K562 (cell line): Measurements from ENCODE around the gene GP1BB. TPM values are rescaled to one million over a fixed set of nuclear protein-coding genes. Genes with fewer than 3 reads are reported as not detected.

Experiments used
- BHLHE40 ChIP-seq: IDR thresholded peaks from 2 replicates; pipeline ENCODE4 v1.6.1; 2011; ENCODE audit warnings: low read length, improper control_type of control experiment
- JUND ChIP-seq, 2 experiments: IDR thresholded peaks; 2 replicates in 1 of 2; 3 replicates in 1 of 2; pipeline ENCODE4 v1.6.1; 2011; ENCODE audit warnings: borderline replicate concordance in 2 of 2, low read depth in 2 of 2, low read length in 2 of 2, improper control_type of control experiment in 1 of 2, missing biosample characterization in 1 of 2, missing genetic modification characterization in 1 of 2, missing genetic modification reagents in 1 of 2
- OTX1 ChIP-seq: fragments of 450-650 bp; formaldehyde crosslinking; IDR thresholded peaks from 2 replicates; pipeline ENCODE4 v1.4.0; 2022; ENCODE audit warnings: mild to moderate bottlenecking
- PHF21A ChIP-seq: fragments of 450-650 bp; IDR thresholded peaks from 2 replicates; pipeline ENCODE4 v1.6.1; 2017; ENCODE audit warnings: low read depth, borderline replicate concordance
- POLR2AphosphoS2 ChIP-seq: IDR thresholded peaks from 2 replicates; pipeline ENCODE4 v1.6.1; 2012; ENCODE audit warnings: low read length, improper control_type of control experiment
- RBBP5 ChIP-seq: fragments of 200-600 bp; sonication (generic); IDR thresholded peaks from 2 replicates; pipeline ENCODE4 v1.6.1; 2012; ENCODE audit warnings: borderline replicate concordance, mild to moderate bottlenecking, low read length, control low read depth, inconsistent platforms; ENCODE audit not compliant: insufficient read depth, poor library complexity, severe bottlenecking
- RCOR1 ChIP-seq, 2 experiments: IDR thresholded peaks; 2 replicates each; pipeline ENCODE4 v1.6.1; 2012; ENCODE audit warnings: low read depth in 2 of 2, low read length in 2 of 2, borderline replicate concordance in 1 of 2, improper control_type of control experiment in 1 of 2
- ZKSCAN3 ChIP-seq: fragments of 250-450 bp; sonication (Bioruptor Pico); IDR thresholded peaks from 2 replicates; pipeline ENCODE4 v1.4.0; 2020
- ZNF77 ChIP-seq: fragments of 250-450 bp; sonication (Bioruptor Pico); IDR thresholded peaks from 2 replicates; pipeline ENCODE4 v1.5.0; 2020
- polyA plus RNA-seq, 8 experiments: library from polyadenylated mRNA; depleted of rRNA in 4 of 8; stranded (reverse) in 5 of 8; unstranded in 3 of 8; fragments of >200 nt; fragmentation: Nextera tagmentation in 2 of 8; fragmentation: Illumina TruSeq in 1 of 8; extraction: Ambion mirVana in 2 of 8; extraction: Trizol in 1 of 8; gene quantifications; 2 replicates each; pipeline versions ENCODE4 v1.2.1 to v1.2.3, GENCODE V29; 2011 to 2014; ENCODE audit warnings: inconsistent platforms in 1 of 8, missing spikeins in 1 of 8
- total RNA-seq, 7 experiments: library from RNA; depleted of rRNA in 6 of 7; stranded (reverse); fragments of >200 nt in 6 of 7; fragmentation: Illumina TruSeq in 2 of 7; extraction: Trizol in 2 of 7; gene quantifications; 2 replicates each; pipeline versions ENCODE4 v1.2.1 to v1.2.3, GENCODE V29; 2011 to 2021; ENCODE audit warnings: low replicate concordance in 1 of 7
- TF ChIP-seq, protein P1 (sequence below): sonication (generic); formaldehyde crosslinking; IDR thresholded peaks from 2 replicates; pipeline ENCODE4 v1.8.1; 2023; ENCODE audit warnings: mild to moderate bottlenecking, missing genetic modification reagents
- TF ChIP-seq, protein P2 (sequence below), 2 experiments: fragments of 450-650 bp in 1 of 2; sonication (generic) in 1 of 2; formaldehyde crosslinking in 1 of 2; IDR thresholded peaks; 2 replicates each; pipeline versions ENCODE4 v1.7.1 to v1.9.0; 2016 to 2022; ENCODE audit warnings: inconsistent platforms in 1 of 2, mild to moderate bottlenecking in 1 of 2, missing genetic modification reagents in 1 of 2
- TF ChIP-seq, protein P3 (sequence below): IDR thresholded peaks from 2 replicates; pipeline ENCODE4 v1.6.1; 2011; ENCODE audit warnings: borderline replicate concordance, low read depth, mild to moderate bottlenecking, moderate library complexity, low read length; ENCODE audit not compliant: insufficient read depth, poor library complexity, severe bottlenecking

Gene GP1BB
- total and polyA plus RNA-seq, 9 of the 15 experiments (the other 6 are each of a cell fraction or from before 2014, with no cell fraction given): 0.69 to 162 (median 2.8) TPM

DNA sequence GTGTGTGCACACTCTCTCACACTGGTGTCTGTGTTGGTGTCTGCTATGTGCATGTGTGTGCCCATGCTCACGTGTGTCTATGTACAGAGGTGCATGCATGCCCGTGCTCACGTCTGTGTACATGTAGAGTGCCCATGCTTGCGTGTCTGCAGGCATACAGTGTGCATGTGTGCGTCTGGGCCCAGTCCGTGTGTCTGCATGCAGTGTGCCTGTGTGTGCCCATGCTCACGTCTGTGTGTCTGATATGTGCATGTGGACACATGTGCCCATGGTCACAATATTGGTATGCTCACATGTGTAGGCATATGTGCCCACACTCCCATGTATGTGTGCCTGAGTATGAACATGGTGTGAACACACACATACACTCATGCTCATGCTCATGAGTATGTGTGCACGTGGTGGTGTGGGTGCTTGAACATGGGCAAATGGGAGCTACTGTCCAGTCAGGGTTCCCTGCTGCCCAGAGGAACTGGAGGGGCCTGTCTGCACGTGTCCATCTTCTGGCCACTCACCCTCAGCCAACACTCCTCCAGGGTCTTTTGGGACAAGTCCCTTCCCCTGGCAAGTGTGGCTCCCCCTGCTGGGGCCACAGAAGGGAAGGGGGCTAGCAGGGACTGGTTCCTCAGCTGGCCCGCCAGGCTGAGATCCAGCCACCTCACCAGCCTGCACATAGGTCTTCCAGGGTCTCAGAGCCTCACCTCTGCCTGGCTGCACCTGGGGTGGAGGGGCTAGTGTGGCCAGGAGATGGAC lies 29.9 kb downstream of the GP1BB start (continued):
- TF ChIP-seq, protein P1, sequence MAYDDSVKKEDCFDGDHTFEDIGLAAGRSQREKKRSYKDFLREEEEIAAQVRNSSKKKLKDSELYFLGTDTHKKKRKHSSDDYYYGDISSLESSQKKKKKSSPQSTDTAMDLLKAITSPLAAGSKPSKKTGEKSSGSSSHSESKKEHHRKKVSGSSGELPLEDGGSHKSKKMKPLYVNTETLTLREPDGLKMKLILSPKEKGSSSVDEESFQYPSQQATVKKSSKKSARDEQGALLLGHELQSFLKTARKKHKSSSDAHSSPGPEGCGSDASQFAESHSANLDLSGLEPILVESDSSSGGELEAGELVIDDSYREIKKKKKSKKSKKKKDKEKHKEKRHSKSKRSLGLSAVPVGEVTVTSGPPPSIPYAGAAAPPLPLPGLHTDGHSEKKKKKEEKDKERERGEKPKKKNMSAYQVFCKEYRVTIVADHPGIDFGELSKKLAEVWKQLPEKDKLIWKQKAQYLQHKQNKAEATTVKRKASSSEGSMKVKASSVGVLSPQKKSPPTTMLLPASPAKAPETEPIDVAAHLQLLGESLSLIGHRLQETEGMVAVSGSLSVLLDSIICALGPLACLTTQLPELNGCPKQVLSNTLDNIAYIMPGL (CRISPR knock-in tag): 0 out of 2 replicates have a peak, but pooled peaks have one; percentile 48
- TF ChIP-seq RCOR1 (IDR thresholded peaks at IDR 0.05; ENCODE audit: borderline replicate concordance in 1 of 2, low read depth in 2 of 2, low read length in 2 of 2) (0 out of 4 replicates have a peak, but pooled peaks of 1 of the 2 experiments have one; percentile 30), RBBP5 (peak; percentile 35), ZNF77 (CRISPR knock-in tag) (0 out of 2 replicates have a peak, but pooled peaks have one; percentile 35), OTX1 (CRISPR knock-in tag) (0 out of 2 replicates have a peak, but pooled peaks have one; percentile 48), JUND (IDR thresholded peaks at IDR 0.05; ENCODE audit: borderline replicate concordance, low read depth, low read length) (peak; percentile 29; the same call in 1 of the 2 replicates), JUND (tag; IDR thresholded peaks at IDR 0.05; ENCODE audit: borderline replicate concordance, low read depth, low read length) (no peak; the same call in 2 of the 3 replicates), ZKSCAN3 (CRISPR knock-in tag) (peak; percentile 18; the same call in 1 of the 2 replicates), BHLHE40 (peak; percentile 60), POLR2AphosphoS2 (no peak), PHF21A (0 out of 2 replicates have a peak, but pooled peaks have one; percentile 42)
- TF ChIP-seq, protein P2, sequence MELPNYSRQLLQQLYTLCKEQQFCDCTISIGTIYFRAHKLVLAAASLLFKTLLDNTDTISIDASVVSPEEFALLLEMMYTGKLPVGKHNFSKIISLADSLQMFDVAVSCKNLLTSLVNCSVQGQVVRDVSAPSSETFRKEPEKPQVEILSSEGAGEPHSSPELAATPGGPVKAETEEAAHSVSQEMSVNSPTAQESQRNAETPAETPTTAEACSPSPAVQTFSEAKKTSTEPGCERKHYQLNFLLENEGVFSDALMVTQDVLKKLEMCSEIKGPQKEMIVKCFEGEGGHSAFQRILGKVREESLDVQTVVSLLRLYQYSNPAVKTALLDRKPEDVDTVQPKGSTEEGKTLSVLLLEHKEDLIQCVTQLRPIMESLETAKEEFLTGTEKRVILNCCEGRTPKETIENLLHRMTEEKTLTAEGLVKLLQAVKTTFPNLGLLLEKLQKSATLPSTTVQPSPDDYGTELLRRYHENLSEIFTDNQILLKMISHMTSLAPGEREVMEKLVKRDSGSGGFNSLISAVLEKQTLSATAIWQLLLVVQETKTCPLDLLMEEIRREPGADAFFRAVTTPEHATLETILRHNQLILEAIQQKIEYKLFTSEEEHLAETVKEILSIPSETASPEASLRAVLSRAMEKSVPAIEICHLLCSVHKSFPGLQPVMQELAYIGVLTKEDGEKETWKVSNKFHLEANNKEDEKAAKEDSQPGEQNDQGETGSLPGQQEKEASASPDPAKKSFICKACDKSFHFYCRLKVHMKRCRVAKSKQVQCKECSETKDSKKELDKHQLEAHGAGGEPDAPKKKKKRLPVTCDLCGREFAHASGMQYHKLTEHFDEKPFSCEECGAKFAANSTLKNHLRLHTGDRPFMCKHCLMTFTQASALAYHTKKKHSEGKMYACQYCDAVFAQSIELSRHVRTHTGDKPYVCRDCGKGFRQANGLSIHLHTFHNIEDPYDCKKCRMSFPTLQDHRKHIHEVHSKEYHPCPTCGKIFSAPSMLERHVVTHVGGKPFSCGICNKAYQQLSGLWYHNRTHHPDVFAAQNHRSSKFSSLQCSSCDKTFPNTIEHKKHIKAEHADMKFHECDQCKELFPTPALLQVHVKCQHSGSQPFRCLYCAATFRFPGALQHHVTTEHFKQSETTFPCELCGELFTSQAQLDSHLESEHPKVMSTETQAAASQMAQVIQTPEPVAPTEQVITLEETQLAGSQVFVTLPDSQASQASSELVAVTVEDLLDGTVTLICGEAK (IDR thresholded peaks at IDR 0.05): no peak
- TF ChIP-seq, protein P2 (CRISPR knock-in tag; IDR thresholded peaks at IDR 0.05): 0 out of 2 replicates have a peak, but pooled peaks have one; percentile 63
- TF ChIP-seq, protein P3, sequence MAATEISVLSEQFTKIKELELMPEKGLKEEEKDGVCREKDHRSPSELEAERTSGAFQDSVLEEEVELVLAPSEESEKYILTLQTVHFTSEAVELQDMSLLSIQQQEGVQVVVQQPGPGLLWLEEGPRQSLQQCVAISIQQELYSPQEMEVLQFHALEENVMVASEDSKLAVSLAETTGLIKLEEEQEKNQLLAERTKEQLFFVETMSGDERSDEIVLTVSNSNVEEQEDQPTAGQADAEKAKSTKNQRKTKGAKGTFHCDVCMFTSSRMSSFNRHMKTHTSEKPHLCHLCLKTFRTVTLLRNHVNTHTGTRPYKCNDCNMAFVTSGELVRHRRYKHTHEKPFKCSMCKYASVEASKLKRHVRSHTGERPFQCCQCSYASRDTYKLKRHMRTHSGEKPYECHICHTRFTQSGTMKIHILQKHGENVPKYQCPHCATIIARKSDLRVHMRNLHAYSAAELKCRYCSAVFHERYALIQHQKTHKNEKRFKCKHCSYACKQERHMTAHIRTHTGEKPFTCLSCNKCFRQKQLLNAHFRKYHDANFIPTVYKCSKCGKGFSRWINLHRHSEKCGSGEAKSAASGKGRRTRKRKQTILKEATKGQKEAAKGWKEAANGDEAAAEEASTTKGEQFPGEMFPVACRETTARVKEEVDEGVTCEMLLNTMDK: peak; percentile 98
